ENCODE data around the gene ADAMTS3. TPM values are rescaled to one million over a fixed set of nuclear protein-coding genes. Genes with fewer than 3 reads are reported as not detected.

ADAMTS3 gene
- total RNA-seq, 1 donor from 2014 or later: 2.7 TPM

DNA sequence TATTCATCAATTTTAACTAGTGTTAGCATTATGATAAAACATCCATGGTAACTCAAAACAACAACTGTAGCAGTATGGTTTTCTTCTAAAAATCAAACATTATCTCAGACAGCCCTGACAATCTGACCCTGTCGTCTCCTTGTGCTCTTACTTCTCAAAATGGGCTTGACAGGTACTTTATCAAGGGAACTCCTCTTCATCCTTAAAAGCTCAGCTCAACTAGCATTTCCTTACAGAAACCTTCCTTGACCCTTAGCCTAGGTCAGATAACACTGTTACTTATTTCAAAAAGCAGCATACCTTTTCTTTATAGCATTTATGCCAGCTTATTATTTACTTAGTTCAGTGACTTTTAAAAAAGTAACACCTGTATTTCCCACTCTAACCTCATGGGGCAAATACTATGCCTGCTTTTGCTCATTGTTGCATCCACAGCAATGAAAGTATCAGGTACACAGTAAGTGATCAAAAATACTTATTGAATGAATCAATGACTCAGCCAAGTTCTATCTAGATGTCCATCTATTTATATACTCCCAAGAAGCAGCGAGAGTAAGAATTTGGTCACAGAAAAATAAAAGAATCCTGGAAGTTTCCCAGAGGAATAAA lies 41.9 kb downstream of the ADAMTS3 start:
- H3K4me3 ChIP-seq: no peak overlapping the region
- DNase-seq (ENCODE audit: extremely low spot score in 2 of 2): no peak
- H3K4me1 ChIP-seq: no peaks in the 10 kb centered on the region
- TF ChIP-seq POLR2AphosphoS5 (IDR thresholded peaks at IDR 0.05; ENCODE audit: insufficient read depth in 1 of 2, low read depth in 1 of 2) (no peak), POLR2A (IDR thresholded peaks at IDR 0.05) (no peak)
- TF ChIP-seq, protein P1, sequence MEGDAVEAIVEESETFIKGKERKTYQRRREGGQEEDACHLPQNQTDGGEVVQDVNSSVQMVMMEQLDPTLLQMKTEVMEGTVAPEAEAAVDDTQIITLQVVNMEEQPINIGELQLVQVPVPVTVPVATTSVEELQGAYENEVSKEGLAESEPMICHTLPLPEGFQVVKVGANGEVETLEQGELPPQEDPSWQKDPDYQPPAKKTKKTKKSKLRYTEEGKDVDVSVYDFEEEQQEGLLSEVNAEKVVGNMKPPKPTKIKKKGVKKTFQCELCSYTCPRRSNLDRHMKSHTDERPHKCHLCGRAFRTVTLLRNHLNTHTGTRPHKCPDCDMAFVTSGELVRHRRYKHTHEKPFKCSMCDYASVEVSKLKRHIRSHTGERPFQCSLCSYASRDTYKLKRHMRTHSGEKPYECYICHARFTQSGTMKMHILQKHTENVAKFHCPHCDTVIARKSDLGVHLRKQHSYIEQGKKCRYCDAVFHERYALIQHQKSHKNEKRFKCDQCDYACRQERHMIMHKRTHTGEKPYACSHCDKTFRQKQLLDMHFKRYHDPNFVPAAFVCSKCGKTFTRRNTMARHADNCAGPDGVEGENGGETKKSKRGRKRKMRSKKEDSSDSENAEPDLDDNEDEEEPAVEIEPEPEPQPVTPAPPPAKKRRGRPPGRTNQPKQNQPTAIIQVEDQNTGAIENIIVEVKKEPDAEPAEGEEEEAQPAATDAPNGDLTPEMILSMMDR (IDR thresholded peaks at IDR 0.05): no peak
- intact Hi-C loops (cut with DNase I): no loop called here
- no peak overlapping the region for H3K27ac ChIP-seq
- H3K9me3 ChIP-seq: no peaks in the 10 kb centered on the region
- H3K36me3 ChIP-seq: no peaks in the 10 kb centered on the region
- no peaks in the 10 kb centered on the region for H3K27me3 ChIP-seq

DNA sequence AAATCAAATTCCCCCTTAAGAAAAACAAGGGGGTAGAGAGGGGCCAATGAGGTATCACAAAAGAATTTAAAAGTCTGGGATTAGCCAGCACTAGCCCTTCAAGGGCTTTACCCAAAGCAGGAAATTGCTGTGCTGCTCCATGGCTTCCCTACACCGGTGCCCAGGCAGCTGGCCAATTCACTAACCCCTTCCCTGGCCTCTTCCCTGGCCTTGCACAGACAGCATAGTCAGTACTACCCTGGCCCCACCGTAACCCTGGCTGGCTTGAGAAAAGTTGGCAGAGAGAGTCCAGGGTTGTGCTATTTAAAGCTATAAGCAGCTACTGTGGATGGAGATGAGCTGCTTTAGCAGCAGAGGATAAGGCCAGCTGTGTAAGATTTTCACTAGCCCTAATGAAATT lies 43.1 kb downstream of the ADAMTS3 start:
- Histone ChIP-seq H3K36me3 (no peaks in the 10 kb centered on the region), H3K27ac (no peak overlapping the region), H3K4me1 (no peaks in the 10 kb centered on the region), H3K9me3 (no peaks in the 10 kb centered on the region), H3K4me3 (no peak overlapping the region), H3K27me3 (no peaks in the 10 kb centered on the region)
- DNase-seq (ENCODE audit: extremely low spot score in 2 of 2): no peak
- no peak for TF ChIP-seq POLR2A (IDR thresholded peaks at IDR 0.05)
- TF ChIP-seq POLR2AphosphoS5 (IDR thresholded peaks at IDR 0.05; ENCODE audit: insufficient read depth in 1 of 2, low read depth in 1 of 2): no peak
- TF ChIP-seq, protein P1 (IDR thresholded peaks at IDR 0.05): no peak
- intact Hi-C loops (cut with DNase I): no loop called here

DNA sequence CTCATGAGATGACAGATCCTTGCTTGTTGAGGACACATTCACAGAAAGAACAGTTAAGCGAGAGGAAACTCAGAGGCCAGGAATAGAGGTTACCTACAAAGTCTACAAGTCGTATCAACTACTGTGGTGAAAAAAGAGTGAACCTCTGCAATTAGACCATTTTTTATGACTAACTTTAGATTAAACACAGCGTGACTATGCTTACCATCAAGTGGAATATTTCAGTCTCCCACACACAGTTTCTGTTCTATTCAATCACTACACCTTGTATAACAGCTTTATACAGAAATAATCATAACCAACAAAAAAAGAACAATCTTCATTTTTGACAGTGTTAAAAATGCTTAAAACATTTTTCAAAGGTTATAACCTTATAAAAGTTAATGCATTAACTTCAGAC lies 46.6 kb downstream of the ADAMTS3 start:
- TF ChIP-seq POLR2A (IDR thresholded peaks at IDR 0.05) (no peak), POLR2AphosphoS5 (IDR thresholded peaks at IDR 0.05; ENCODE audit: insufficient read depth in 1 of 2, low read depth in 1 of 2) (no peak)
- TF ChIP-seq, protein P1 (IDR thresholded peaks at IDR 0.05): no peak
- no peaks in the 10 kb centered on the region for H3K27me3 ChIP-seq
- H3K4me3 ChIP-seq: no peak overlapping the region
- no peaks in the 10 kb centered on the region for H3K9me3 ChIP-seq
- intact Hi-C loops (cut with DNase I): no loop called here
- DNase-seq (ENCODE audit: extremely low spot score in 2 of 2): no peak
- no peak overlapping the region for H3K27ac ChIP-seq
- no peaks in the 10 kb centered on the region for H3K36me3 ChIP-seq
- no peaks in the 10 kb centered on the region for H3K4me1 ChIP-seq

DNA sequence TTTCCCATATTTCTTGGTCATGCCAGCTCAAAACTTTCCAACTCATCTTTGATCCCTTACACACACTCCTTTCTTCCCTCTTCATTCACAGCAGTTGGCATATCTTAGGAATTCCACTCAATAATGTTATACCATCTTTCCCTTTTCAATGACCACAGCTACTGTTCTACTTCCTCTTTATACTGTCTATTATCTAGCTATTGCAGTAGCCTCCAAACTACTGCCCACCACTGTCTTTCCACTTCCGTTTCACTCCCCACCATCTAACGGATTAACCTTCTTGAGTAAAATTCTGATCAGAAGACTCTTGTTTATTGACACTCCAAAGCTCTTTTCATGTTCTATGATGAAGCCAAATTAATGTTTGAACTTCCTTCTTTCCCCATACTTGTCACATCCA lies 55.8 kb downstream of the ADAMTS3 start:
- DNase-seq (ENCODE audit: extremely low spot score in 2 of 2): no peak
- no peak overlapping the region for H3K27ac ChIP-seq
- intact Hi-C loops (cut with DNase I): no loop called here
- no peaks in the 10 kb centered on the region for H3K9me3 ChIP-seq
- no peaks in the 10 kb centered on the region for H3K4me1 ChIP-seq
- no peaks in the 10 kb centered on the region for H3K36me3 ChIP-seq
- H3K27me3 ChIP-seq: no peaks in the 10 kb centered on the region
- no peak overlapping the region for H3K4me3 ChIP-seq
- TF ChIP-seq POLR2A (IDR thresholded peaks at IDR 0.05) (no peak), POLR2AphosphoS5 (IDR thresholded peaks at IDR 0.05; ENCODE audit: insufficient read depth in 1 of 2, low read depth in 1 of 2) (no peak)
- TF ChIP-seq, protein P1 (IDR thresholded peaks at IDR 0.05): no peak

DNA sequence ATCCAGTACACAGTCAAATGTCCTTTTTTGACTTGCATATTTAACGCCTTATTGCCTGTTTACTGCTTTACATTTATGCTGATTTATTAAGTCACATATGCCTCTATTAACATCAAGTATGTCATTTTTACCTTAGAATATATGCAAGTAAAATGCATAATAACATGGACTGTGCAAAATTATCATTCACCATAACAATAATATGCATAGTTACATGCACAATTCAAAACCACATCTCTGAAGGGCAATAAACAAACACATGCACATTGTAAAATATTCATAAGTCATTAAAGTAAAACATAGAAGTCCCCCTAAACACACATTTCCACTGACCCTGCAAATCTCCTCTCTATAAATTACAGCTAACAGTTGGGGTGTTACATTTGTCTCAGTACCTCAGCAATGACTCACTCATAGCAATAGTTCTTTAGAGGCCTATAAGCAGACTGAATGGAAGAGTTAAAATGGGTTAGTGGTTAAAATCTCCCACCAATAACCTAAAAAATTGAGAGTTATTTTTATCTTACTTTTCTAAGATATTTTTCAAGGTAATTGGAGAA lies 61.1 kb downstream of the ADAMTS3 start:
- TF ChIP-seq POLR2AphosphoS5 (IDR thresholded peaks at IDR 0.05; ENCODE audit: insufficient read depth in 1 of 2, low read depth in 1 of 2) (no peak), POLR2A (IDR thresholded peaks at IDR 0.05) (no peak)
- TF ChIP-seq, protein P1 (IDR thresholded peaks at IDR 0.05): no peak
- intact Hi-C loops (cut with DNase I): no loop called here
- Histone ChIP-seq H3K4me3 (no peak overlapping the region), H3K27ac (no peak overlapping the region), H3K36me3 (no peaks in the 10 kb centered on the region), H3K27me3 (no peaks in the 10 kb centered on the region), H3K9me3 (no peaks in the 10 kb centered on the region), H3K4me1 (no peaks in the 10 kb centered on the region)
- DNase-seq (ENCODE audit: extremely low spot score in 2 of 2): no peak
